Smooth muscle cell (in vitro differentiated cells): Measurements from ENCODE around the gene LPCAT1. TPM values are rescaled to one million over a fixed set of nuclear protein-coding genes. Genes with fewer than 3 reads are reported as not detected.

Experiments used
- DNase-seq: peaks from one replicate; lab custom pipeline; 2025; ENCODE audit not compliant: unreplicated experiment; lab: John Stamatoyannopoulos, UW
- H2AFZ ChIP-seq: fragments of 200-600 bp; sonication (generic); 2 replicates; pipeline ENCODE4 v1.6.0; 2016; ENCODE audit warnings: antibody characterized with exemption, low read depth, mild to moderate bottlenecking
- H3F3A ChIP-seq: fragments of 200-600 bp; sonication (generic); 2 replicates; pipeline ENCODE4 v1.6.0; 2017; ENCODE audit warnings: antibody characterized with exemption, low read depth
- H3K27ac ChIP-seq: fragments of 200-600 bp; sonication (generic); 2 replicates; pipeline ENCODE4 v1.5.1; 2016; ENCODE audit warnings: low read depth, mild to moderate bottlenecking
- H3K27me3 ChIP-seq: fragments of 200-600 bp; sonication (generic); 2 replicates; pipeline ENCODE4 v1.6.1; 2016; ENCODE audit warnings: low read depth, mild to moderate bottlenecking
- H3K36me3 ChIP-seq: fragments of 200-600 bp; sonication (generic); 2 replicates; pipeline ENCODE4 v1.5.1; 2016; ENCODE audit warnings: low read depth
- H3K4me1 ChIP-seq: fragments of 200-600 bp; sonication (generic); 2 replicates; pipeline ENCODE4 v1.5.1; 2016; ENCODE audit warnings: low read depth
- H3K4me2 ChIP-seq: fragments of 200-600 bp; sonication (generic); 2 replicates; pipeline ENCODE4 v1.6.0; 2016; ENCODE audit warnings: mild to moderate bottlenecking
- H3K4me3 ChIP-seq: fragments of 200-600 bp; sonication (generic); 2 replicates; pipeline ENCODE4 v1.5.1; 2016; ENCODE audit warnings: mild to moderate bottlenecking
- H3K79me2 ChIP-seq: fragments of 200-600 bp; sonication (generic); 2 replicates; pipeline ENCODE4 v1.6.0; 2016; ENCODE audit warnings: low read depth, mild to moderate bottlenecking
- H3K9ac ChIP-seq: fragments of 200-600 bp; sonication (generic); 2 replicates; pipeline ENCODE4 v1.6.0; 2016; ENCODE audit warnings: low read depth
- H3K9me3 ChIP-seq: fragments of 200-600 bp; sonication (generic); replicated peaks from 2 replicates; pipeline ENCODE4 v1.5.1; 2016; ENCODE audit warnings: low read depth
- H4K20me1 ChIP-seq: fragments of 200-600 bp; sonication (generic); 2 replicates; pipeline ENCODE4 v1.6.0; 2016; ENCODE audit warnings: low read depth
- CTCF ChIP-seq: fragments of 200-600 bp; sonication (generic); IDR thresholded peaks from 2 replicates; pipeline ENCODE4 v1.5.1; 2017; ENCODE audit warnings: borderline replicate concordance, mild to moderate bottlenecking, antibody characterized with exemption; ENCODE audit not compliant: insufficient read depth, poor library complexity, severe bottlenecking
- WGBS: methylation state at CpG from one replicate; pipeline ENCODE4 v1.1.7; 2016; ENCODE audit warnings: low lambda C conversion rate; 5-methylcytosine and 5-hydroxymethylcytosine counted together
- polyA plus RNA-seq: library from polyadenylated mRNA; unstranded; fragments of >200 nt; fragmentation: Nextera tagmentation; extraction: Ambion mirVana; gene quantifications from 2 replicates; pipeline ENCODE4 v1.2.1, GENCODE V29; 2016
- total RNA-seq: library from RNA; depleted of rRNA; stranded (reverse); fragments of >200 nt; gene quantifications from 2 replicates; pipeline ENCODE4 v1.2.3, GENCODE V29; 2014

LPCAT1 gene
- total and polyA plus RNA-seq, 2 experiments from 2014 or later: 42.7 to 50.1 TPM

- peaks cover 66% of the 10 kb centered on the region for H4K20me1 ChIP-seq
- H3K9me3 ChIP-seq: no peaks in the 10 kb centered on the region
- no peak for TF ChIP-seq CTCF
- DNase-seq: no peak
- no peak overlapping the region for H3K27ac ChIP-seq
- no peaks in the 10 kb centered on the region for H3K4me1 ChIP-seq
- H3K79me2 ChIP-seq: no peaks in the 10 kb centered on the region
- no peaks in the 10 kb centered on the region for H3K36me3 ChIP-seq
- WGBS: 98% methylated on average over 15 of the region's 15 CpGs
- H3K27me3 ChIP-seq: no peaks in the 10 kb centered on the region
- H2AFZ ChIP-seq: no peak overlapping the region
- H3K4me3 ChIP-seq: no peak overlapping the region
- H3K9ac ChIP-seq: no peak overlapping the region
- no peak overlapping the region for H3K4me2 ChIP-seq
- H3F3A ChIP-seq: no peaks in the 10 kb centered on the region
These were observed 38.1 kb downstream of the LPCAT1 start for GRCh38 chr5:1485579-1486118.

- peaks cover 66% of the 10 kb centered on the region for H4K20me1 ChIP-seq
- no peak overlapping the region for H2AFZ ChIP-seq
- whole genome bisulfite sequencing: 97% methylated on average over 20 of the region's 20 CpGs
- H3K9ac ChIP-seq: no peak overlapping the region
- H3K4me1 ChIP-seq: no peaks in the 10 kb centered on the region
- no peaks in the 10 kb centered on the region for H3F3A ChIP-seq
- DNase-seq: no peak
- no peak overlapping the region for H3K27ac ChIP-seq
- no peaks in the 10 kb centered on the region for H3K79me2 ChIP-seq
- no peak overlapping the region for H3K4me3 ChIP-seq
- H3K36me3 ChIP-seq: no peaks in the 10 kb centered on the region
- H3K4me2 ChIP-seq: no peak overlapping the region
- no peaks in the 10 kb centered on the region for H3K9me3 ChIP-seq
- TF ChIP-seq CTCF: no peak
- no peaks in the 10 kb centered on the region for H3K27me3 ChIP-seq
These were observed 38.8 kb downstream of the LPCAT1 start for GRCh38 chr5:1484730-1485578.

DNA sequence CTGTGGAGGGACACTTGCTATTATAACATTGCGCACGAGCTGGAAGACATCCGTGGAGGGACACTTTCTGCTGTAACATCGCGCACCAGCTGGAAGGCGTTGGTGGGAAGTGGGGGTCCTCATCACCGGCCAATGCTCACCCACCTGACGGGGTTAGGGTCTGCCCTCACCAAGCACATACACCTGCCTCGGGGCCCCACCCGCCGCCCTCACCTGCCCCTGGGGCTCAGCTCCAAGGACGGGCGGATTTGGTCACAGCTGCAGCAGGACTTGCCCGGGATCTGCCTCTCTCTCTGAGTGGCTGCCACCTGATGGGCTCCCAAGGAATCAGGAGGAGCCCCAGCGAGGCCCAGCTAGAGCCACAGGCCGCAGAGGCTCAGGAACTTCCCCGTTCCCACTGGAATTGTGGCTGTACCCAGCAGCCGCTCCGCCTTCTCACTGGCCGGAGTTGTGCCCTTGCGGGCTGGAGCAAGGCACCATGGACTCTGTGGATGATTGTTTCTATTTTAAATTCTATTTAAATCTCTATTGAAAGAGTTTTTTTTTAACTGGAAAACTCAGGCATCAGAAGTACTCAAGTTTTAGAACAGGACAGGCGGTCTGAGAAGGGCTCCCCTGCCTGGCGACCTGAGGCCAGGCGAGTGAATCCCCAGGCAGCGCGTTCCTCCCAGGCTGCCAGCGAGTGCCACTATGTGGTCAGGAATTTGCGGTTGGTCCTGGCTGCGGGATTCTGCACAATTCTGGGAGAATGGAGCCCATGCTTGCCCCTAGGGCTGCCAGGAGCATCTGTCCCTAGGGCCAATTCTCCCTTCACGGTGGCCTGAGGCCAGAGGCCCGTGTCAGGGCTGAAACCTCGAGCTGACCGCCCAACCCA, 39.7 kb downstream of the LPCAT1 start:
- no peak for DNase-seq
- Histone ChIP-seq H3K27ac (no peak overlapping the region), H3K9me3 (no peaks in the 10 kb centered on the region), H3K4me1 (no peaks in the 10 kb centered on the region), H3K4me2 (no peak overlapping the region), H2AFZ (no peak overlapping the region), H3K27me3 (no peaks in the 10 kb centered on the region), H3K9ac (no peak overlapping the region), H3K36me3 (no peaks in the 10 kb centered on the region), H3K4me3 (no peak overlapping the region), H3K79me2 (no peaks in the 10 kb centered on the region), H4K20me1 (peaks cover 66% of the 10 kb centered on the region), H3F3A (no peaks in the 10 kb centered on the region)
- no peak for TF ChIP-seq CTCF
- 97% methylated on average over 29 of the region's 33 CpGs for WGBS
